AG09309 (cell line): ENCODE measurements around the gene COL9A3.

ENCODE experiments used
- DNase-seq: peaks from one replicate; pipeline ENCODE4 v3.0.0-alpha.2; 2010; ENCODE audit warnings: low read depth
- H3K4me3 ChIP-seq: 2 replicates; pipeline ENCODE4 v1.5.1; 2011; ENCODE audit warnings: mild to moderate bottlenecking, low read depth, low read length, moderate library complexity; ENCODE audit not compliant: control insufficient read depth
- TF ChIP-seq, protein P1 (sequence below): IDR thresholded peaks from 2 replicates; pipeline ENCODE4 v1.5.1; 2011; ENCODE audit warnings: mild to moderate bottlenecking, low read depth, low read length, inconsistent platforms; ENCODE audit not compliant: insufficient read depth, control insufficient read depth; ENCODE audit errors: missing control alignments

The COL9A3 gene

DNA sequence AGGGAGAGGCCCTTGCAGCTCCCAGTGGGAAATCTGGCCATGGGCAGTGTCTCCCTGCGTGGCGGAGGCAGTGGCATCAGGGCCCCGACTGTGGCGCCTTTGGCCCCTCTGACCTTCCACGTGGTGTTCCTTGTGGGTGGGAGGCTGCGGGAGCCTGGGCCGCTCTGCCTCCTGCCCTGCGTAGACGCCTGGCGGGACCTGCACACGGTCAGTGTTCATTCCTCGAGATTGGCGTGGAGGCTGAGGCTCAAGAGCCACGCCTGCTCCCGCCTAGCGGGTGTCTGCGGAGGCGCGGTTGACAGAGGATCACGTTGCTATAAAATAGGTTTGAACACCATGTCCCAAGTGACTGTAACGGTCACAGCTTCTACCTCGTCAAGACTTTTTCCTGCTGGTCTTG lies 14.0 kb downstream of the COL9A3 start:
- no peak for DNase-seq
- TF ChIP-seq, protein P1, sequence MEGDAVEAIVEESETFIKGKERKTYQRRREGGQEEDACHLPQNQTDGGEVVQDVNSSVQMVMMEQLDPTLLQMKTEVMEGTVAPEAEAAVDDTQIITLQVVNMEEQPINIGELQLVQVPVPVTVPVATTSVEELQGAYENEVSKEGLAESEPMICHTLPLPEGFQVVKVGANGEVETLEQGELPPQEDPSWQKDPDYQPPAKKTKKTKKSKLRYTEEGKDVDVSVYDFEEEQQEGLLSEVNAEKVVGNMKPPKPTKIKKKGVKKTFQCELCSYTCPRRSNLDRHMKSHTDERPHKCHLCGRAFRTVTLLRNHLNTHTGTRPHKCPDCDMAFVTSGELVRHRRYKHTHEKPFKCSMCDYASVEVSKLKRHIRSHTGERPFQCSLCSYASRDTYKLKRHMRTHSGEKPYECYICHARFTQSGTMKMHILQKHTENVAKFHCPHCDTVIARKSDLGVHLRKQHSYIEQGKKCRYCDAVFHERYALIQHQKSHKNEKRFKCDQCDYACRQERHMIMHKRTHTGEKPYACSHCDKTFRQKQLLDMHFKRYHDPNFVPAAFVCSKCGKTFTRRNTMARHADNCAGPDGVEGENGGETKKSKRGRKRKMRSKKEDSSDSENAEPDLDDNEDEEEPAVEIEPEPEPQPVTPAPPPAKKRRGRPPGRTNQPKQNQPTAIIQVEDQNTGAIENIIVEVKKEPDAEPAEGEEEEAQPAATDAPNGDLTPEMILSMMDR = no peak
- H3K4me3 ChIP-seq = no peak overlapping the region

DNA sequence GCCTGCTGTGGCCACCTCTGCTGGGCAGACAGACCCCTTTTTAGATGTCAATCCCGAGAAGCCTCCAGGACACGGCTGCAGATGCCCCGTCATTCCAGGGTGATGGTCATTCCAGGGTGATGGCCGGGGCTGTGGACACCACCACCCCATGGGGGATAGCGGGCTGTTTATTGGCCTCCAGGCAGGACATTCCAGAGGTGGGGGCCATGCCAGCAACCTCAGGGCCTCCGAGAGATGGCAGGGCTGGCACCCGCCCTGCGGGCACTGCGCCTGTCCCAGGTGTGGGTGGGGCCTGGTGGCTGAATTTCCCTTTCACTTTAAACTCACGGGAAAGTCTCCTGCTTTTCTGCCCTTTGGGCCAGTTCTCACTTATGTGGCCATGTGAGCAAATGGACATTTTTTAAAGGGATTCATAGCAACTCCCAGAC lies 14.5 kb downstream of the COL9A3 start:
- no peak for DNase-seq
- no peak overlapping the region for H3K4me3 ChIP-seq

DNA sequence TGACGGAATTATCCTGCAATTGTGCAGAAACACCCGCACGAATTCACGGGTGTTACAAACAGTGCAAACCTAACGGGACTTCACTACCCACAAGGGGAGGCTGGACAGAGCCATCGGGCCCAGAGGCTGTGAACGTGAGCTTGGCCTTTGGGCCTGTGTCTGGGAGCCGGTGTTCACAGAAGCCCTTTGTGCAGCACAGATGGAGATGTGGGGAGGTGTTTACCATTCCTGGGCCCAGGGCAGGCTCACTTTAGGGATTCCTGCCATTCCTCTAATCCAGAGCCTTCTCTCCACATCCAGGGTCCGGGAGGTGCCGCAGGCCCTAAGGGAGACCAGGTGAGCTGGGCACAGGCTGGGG lies 15.0 kb downstream of the COL9A3 start:
- TF ChIP-seq, protein P1 = no peak
- no peak overlapping the region for H3K4me3 ChIP-seq
- DNase-seq = no peak

More for the DNA sequence above, 14.5 kb downstream of the COL9A3 start:
- TF ChIP-seq, protein P1 = no peak

DNA sequence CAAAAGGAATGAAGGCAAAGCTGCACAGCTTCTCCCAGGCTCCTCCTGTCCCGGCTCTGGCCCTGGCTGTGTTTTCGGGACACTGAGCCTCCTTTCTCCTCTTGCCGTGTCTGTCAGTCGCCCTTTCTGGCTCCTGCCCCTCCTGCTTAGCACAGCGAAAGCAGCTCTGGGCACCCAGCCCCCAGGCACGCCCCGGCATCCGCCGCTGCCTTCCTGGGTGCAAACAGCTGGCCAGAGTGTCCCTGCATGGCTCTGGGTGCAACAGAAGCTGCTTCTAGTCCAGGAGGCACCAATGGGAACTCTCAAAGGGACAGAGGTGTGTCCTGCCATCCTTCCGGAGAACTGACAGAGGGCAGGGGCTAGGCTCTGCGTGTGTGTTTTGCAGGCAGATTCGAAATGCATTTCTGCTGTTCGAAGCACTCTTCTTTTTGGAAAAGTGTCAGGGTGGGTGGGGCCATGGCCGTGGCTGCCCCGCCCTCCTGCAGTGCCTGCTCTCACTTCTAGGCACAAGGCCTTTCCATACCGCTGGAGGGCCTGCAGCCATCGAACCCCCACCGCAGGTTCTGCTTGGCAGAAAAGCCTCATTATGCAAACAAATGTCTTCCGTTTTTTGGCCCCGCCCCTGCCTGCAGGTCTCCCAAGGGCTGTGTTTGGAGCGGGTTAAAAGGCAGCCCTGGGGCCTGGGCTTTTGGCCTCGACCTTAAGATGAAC lies 15.5 kb downstream of the COL9A3 start:
- no peak overlapping the region for H3K4me3 ChIP-seq
- no peak for DNase-seq
- TF ChIP-seq, protein P1 = no peak

DNA sequence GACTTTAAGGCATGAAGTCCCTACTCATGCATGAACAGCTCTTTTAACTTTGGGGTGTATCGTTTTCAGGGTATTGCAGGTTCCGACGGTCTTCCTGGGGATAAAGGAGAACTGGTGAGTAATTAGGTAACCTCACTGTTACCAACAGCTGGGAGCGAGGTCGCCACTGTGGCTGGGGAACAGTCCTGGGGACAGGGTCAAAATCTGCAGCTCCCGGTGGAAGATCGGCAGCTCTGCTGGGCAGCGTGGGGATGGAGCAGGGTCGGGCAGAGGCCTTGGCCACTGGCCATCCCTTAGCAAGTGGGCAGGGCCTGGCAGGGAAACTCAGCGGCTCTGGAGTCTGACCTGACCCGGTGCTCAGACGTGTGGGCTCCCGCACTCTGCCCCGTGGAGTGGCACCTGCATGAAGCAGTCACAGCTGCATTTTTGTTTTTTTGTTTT lies 16.1 kb downstream of the COL9A3 start:
- H3K4me3 ChIP-seq = no peak overlapping the region
- DNase-seq = no peak
- TF ChIP-seq, protein P1 = no peak

DNA sequence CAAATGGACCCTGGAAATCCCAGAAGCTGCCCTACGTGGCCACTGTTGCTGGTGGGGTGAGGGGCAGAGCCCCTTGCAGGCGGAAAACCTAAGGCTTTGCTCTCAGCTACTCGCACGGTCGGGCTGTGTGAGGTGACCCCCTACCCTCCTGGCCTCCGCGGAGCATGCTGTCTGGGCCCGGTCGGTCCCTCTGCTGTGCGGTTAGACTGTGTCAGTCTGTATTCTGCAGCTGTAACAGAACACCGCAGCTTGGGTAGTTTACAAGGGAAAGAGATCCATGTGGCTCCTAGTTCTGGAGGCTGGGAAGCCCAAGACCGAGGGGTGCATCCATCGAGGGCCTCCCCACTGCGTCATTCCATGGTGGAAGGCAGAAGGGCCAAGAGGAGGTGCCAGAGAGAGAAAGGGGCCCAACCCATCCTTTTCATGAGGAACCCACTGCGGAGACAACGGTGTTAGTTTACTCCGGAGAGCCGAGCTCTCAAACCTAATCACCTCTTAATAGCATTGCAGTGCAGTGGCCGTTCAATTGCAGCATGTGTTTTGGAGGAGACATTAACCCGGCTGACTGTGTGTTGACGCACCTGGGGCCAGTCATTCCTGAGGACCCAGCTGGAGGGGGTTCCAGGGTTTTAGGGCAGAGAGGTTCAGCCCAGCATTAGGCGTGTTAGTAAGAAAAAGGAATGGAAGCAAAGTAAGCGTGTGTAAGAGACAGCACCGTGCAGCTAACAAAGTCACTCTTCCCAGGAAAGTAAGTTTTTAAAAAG lies 18.3 kb downstream of the COL9A3 start:
- H3K4me3 ChIP-seq = no peak overlapping the region
- TF ChIP-seq, protein P1 = no peak
- DNase-seq = no peak
